Left cardiac atrium (tissue), 4 donors: ENCODE data around the gene PYGB. TPM values are rescaled to one million over a fixed set of nuclear protein-coding genes. Genes with fewer than 3 reads are reported as not detected.

Source experiments
- ATAC-seq, 2 donors: fragments of 200-7000 bp; cut with Tn5 transposase; one replicate each; pipeline ENCODE4 v1.9.1; 2020; ENCODE audit warnings: mild to moderate bottlenecking in 2 of 2, moderate library complexity in 2 of 2
- DNase-seq: peaks from one replicate; pipeline ENCODE4 v3.0.0-alpha.2; 2020
- intact Hi-C, 2 donors: fragments of 100-400 bp; cut with DNase I; formaldehyde crosslinking; loops; one replicate each; pipeline versions ENCODE4 v1.14.1 to v1.15.1; 2022 to 2023
- total RNA-seq, 2 donors: library from RNA; stranded (reverse); fragmentation: NEBNext Ultra II Directional; extraction: Animal tissue kit (Norgen Biotek cat#: 25700); gene quantifications; one replicate each; pipeline ENCODE4 v1.2.1, GENCODE V29; 2021
- donor health status: DM: no; HTN: yes; CAD: no.
- donor health status: DM: no; HTN: yes; CAD: no; lungs with severe emphysema.
- donor health status: DM: yes; HTN: yes; CAD: no.
- donor health status: Dilated cardiomyopathy.

The PYGB gene
- total RNA-seq, 2 donors from 2014 or later: 103 to 152 TPM

DNA sequence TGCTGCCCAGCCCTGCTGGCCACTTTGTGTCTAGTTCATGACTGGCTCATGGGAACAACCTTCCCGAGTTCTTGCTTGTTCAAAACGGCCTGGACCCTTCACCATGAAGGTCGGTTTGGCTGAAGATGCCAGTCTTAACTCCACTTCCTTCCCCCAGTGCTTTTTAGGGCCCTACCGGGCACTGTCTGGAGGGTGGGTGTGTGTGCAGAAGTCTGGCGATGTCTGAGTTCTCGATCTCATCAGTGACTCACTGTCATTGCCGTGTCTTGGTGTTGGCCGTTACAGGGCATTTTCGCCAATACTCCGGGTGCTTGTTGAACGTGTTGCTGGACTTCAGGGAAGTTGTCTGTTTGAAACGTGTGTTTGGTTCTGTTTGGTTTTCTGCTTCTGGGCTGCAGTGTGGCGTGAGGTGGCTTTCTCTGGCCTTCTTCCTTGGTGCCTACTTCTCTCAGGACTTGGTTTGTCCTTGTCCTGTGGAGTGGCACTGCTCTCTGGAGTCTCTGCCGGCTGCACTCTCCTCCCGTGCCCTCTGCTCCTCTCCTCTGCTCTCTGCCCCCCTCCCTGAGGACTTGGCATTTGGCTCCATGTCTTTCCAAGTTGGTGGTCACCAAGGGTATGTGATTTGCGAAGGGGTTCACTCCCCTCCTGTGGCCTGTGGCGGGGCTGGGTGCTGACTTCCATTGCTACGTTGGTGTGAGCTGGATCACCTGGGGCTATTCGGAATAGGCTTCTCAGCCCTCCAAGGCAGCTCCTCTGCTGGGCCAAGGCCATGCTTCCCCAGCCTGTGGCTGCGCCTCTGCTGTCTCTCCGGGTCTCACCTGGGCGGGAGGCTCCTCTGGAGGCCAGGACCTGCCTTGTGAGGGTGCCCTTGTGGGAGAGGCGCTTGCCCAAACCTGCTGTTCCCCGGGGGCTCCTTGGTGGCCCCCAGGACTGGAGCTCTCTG lies 38.2 kb downstream of the PYGB start:
- ATAC-seq: no peak
- intact Hi-C loops: no loop called here
- DNase-seq: peak; percentile 14

DNA sequence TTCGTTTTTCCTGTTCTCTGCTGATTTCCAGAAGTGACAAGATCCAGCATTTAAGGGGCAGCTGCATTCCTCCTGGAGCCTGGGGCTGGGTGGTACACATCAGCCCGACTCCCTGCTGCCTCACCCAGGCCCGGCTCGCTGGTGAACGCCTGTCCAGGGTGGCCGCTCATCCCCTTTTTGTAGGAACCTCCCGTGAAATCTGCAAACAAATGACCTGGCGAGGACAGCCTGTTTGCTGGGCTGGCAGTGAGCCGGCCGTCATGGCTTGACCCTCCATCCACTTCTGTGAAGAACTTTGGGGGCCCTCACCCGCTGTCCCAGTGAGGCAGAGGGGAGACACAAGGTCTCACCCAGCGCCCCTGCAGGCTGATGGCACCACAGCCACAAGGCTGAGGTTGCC lies 39.0 kb downstream of the PYGB start:
- intact Hi-C loops: no loop called here
- ATAC-seq (no peak), DNase-seq (peak; percentile 9)

DNA sequence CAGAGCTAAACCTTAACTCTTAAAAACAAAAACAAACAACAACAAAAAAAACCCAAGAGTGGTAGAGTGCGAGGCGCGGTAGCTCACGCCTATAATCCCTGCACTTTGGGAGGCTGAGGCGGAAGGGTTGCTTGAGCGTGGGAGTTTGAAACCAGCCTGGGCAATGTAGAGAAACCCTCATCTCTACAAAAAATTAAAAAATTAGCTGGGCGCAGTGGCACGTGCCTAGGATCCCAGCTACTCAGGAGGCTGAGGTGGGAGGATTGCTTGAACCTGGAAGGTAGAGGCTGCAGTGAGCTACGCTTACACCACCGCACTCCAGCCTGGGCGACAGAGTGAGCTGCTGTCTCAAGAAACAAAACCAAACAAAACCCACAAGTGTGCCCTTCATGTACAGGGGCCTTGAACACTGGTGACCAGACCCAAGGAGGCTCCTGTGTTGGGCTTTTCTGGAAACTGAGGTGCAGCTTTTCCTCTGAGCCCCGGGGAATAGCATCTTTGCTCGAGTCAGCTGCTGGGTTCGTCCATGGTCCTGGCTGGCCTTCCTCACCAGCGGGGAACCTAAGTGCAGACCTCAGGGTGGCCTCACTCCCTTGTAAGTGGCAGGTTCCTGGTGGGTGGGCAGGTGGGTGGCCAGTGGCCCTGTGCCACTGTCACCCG lies 39.9 kb downstream of the PYGB start:
- peak; percentile 17 for DNase-seq
- no peak for ATAC-seq
- intact Hi-C loops: no loop called here

DNA sequence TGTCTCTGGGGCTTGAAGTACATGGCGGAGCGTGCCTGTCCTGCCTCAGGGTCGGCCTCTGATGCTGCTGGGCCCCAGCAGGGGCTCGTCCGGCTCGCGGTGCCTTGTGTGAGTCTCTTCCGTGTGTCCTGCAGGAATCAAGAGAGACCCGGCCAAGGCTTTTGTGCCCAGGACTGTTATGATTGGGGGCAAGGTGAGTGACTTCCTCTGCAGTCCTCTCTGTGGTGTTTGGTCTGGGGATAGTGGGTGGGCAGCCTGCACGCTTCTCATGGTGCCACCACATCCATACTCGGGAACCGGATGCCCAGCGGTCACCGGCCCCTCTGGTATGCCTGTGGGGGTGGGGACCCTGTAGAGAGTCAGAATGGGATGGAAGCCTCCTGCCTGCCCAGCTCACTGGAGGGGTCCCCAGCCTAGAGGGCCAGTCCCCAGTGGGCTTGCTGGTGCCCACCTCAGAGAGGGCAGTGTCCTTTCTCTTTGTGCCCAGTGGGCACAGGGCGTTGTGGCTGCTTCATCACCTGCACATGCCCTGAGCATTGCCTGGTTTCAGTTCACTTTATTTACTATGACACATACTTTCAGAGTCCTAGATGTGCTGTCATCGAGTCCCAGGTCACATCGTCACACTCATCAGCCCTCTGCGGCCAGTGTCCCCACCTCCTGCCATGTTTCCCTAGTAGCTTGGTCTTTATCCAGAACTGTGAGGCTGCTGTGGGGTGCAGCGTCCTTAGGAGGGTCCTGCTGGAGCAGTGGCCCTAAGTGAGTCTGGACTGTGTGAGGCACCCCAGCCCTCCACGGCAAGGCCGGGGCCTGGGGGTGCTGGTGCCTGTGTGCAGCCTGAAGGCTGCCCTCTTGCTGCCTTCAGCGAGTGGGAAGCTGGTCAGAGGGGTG lies 40.7 kb downstream of the PYGB start:
- DNase-seq (peak; percentile 22), ATAC-seq (no peak)
- intact Hi-C loops: no loop called here

DNA sequence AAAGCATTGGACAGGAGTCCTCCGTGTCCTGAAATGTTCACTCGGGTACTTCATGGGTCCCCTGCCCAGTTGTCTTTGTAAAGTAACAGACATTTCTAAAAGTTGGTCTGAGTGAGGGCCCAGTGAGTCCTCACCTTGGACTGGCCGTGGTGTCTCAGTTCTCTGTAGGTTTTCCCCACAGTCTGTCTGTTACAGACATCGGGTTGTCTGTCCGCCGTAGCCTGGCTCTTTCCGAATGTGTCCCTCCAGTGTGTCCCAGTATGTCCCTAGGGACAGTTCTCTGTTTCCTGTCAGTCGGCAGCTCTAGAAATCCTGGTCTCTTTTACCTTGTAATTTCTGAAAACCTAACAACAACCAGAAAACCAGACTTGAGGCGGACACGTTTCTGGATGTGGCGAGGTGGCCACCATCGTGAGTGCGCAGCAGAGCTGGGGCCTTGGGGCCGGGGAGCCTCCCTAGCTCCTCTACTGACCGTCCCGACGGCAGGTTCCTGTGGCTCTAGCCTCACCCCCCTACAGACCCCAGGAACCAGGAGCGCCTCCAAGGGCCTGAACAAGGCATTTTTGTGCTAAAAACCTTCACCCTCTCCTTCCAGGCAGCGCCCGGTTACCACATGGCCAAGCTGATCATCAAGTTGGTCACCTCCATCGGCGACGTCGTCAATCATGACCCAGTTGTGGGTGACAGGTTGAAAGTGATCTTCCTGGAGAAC lies 42.2 kb downstream of the PYGB start:
- ATAC-seq (no peak), DNase-seq (peak; percentile 14)
- intact Hi-C loops: loop anchor here in 1 of 2 donors (5.0 kb wide), 1 partner anchor 33 kb away; no protein-coding TSS in a partner anchor

DNA sequence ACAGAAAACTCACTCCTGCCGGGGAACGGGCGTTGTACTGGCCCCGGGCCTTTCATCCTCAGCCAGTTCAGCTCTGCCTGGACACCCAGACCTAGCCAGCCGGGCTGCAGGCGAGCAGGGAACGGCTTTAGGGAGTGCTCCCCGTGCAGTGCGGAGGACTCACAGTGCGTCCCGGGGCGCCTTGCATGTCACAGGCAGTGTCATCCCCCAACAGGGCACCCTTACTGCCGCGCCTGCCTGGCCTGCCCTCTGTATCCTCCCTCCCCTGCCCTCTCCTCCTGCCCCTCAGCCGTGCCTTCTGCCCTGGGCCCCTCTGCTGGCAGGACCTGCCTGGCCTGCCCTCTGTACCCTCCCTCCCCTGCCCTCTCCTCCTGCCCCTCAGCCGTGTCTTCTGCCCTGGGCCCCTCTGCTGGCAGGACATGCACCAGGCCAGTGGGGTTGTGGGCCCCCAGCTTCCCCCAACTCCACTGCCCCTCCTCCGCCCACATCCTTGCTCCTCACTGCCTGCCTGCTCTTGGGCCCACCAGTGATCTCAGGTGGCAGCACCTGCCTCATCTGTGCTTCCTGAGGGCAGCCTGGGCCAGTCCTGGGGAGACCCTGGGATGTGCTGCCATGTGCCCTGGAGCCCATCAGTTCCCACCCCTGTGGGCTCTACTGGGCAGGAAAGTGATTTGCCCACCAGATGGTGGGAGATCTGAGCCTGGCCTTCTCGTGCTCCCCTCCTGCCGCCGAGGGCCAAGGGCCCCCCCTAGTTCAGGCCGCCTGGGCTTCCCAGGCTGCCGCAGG lies 43.0 kb downstream of the PYGB start:
- intact Hi-C loops: loop anchor here in 1 of 2 donors (5.0 kb wide), 1 partner anchor 34 kb away; no protein-coding TSS in a partner anchor
- DNase-seq (peak; percentile 18), ATAC-seq (no peak)

DNA sequence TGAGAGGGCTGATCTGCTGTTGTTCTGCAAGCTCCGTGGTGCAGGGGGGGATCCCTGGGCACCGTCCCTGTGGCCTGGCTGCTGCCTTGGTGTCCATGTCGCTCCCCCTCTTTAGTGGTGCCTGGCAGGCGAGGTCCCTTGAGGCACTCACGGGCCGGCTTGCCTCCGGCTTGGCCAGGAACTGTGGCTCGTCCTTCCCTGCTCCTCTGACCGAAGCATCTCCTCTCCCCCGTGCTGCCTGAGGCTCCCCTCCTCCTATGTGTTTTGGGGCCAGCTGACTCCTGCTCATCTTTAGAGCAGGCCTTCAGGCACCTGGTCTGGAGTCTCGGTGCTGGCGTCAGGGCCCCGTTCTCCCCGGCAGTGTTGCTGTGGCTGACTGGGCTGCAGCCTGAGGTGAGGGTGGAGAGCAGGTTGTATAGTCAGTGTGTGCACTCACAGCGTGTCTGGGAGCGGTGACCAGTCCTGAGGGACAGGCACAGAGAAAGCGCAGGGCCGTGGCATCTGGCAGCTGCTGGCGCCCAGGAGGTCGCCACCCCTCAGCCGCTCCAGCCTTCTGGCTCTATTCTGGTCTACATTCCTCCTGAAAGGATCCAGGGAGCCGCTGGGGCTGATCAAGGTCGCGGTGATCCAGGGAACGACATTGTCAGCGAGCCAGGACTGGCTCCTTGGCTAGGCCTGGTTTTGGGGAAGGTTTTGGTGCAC lies 43.7 kb downstream of the PYGB start:
- ATAC-seq (peak in 1 of 2 donors; percentile 3), DNase-seq (no peak)
- intact Hi-C loops: loop anchor here in 1 of 2 donors (5.0 kb wide), 1 partner anchor 34 kb away; no protein-coding TSS in a partner anchor

DNA sequence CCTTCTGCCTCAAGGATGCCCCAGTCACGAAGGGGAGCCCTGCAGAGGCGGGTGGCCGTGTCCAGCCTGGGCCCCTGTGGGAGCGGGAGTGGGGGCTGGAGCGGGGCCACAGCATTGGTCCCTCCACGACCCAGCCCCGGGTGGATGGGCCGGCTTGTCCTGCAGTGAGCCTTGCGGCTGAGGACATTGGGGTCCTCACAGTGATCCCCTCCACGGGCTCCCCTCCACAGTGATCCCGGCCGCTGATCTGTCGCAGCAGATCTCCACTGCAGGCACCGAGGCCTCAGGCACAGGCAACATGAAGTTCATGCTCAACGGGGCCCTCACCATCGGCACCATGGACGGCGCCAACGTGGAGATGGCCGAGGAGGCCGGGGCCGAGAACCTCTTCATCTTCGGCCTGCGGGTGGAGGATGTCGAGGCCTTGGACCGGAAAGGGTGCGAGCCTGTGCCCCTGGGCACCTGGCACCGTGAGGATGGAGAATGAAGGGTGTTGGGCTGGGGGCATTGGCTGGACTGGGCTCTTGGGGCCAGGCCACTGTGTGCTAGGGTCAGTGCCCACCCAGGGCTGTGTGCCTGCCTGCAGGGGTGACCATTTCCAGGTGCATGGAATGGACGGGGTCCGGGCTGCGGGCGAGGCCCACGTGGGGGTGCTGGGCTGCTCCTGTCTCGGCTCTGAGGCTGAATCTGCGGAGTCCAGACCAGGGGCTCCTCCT lies 44.4 kb downstream of the PYGB start:
- ATAC-seq (no peak), DNase-seq (no peak)
- intact Hi-C loops: loop anchor here in 1 of 2 donors (5.0 kb wide), 1 partner anchor 35 kb away; no protein-coding TSS in a partner anchor

DNA sequence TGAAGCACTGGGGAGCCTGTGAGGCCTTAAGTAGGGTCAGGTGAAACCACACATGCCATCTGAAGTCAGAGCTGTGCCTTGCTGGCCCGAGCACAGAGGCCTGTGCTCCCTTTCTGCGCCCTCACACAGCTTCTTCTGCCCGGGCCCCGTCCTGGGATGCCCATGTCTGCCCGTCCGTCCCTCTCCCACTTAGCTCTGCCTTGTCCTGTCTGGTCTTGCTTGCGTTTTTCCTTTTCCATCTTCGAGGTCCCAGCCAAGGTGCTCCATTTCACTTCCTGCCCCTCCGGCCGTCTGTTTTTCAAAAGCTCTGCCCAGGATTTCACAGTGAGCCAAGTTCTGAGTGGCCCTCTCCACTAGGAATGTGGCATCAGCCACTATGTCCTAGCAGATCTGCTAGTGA lies 45.6 kb downstream of the PYGB start:
- intact Hi-C loops: loop anchor here in 1 of 2 donors (5.0 kb wide), 1 partner anchor 36 kb away; no protein-coding TSS in a partner anchor
- no peak for ATAC-seq
- DNase-seq: no peak

DNA sequence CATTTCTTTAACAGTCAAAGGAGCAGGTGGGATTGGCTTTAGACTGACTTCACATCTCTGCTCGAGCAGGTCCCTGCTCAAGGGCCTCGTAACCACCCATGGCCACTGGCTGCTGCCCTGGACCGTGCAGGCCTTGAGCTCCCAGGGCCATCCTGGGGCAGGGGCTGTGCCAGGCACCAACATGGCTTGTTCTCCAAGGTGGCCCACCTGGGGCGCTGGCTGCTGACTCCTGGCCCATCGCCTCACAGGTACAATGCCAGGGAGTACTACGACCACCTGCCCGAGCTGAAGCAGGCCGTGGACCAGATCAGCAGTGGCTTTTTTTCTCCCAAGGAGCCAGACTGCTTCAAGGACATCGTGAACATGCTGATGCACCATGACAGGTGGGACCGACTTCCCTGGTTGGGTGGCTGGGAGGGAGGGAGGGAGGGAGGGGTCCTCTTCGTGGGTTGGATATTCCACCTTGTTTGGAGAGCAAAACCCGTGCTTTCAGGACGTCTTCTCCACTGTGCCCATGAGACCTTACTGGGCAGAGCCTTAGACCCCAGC lies 46.1 kb downstream of the PYGB start:
- DNase-seq (no peak), ATAC-seq (no peak)
- intact Hi-C loops: loop anchor here in 1 of 2 donors (5.0 kb wide), 1 partner anchor 37 kb away; no protein-coding TSS in a partner anchor

DNA sequence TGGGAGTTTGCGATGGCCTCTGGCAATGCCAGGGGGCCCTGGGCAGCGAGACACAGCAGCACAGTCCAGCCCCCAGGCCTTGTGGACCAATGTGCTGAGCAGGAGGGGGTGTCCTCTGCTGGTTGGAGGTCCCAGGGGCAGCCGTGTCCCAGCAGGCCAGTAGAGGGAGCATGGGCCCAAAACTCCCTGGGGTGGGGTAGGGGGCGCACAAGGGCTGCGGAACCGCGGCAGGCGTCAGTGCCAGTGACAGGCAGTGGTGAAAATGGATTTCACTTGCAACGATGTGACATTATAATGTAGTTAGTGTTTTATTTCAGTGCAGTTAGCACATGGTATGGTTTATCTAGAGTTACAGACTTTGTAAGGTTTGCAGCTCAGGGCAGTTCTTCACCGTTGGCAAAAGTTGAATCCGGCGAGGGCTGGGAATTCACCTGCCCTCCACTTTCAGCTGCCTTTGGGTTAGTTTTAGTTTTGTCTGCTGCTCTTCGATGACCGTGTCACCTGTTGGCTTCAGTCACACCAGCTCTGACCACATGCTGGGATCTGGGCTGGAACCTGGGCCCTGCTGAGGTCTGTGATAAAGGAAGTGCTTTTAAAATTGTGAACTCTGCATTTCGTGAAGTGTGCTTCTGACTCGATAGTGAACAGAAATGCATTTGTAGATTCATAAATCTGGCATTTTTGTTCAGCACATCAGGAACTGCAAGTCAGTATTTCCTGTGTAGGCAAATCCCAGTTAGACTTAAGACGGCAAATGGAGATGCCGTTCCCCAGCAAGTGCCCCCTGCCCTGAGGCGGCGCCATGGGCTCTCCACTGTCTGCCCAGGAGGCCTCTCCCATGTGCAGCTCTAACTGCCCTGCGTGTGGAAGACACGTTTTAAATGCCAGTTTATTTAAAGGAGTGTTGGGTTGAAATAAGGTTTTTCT lies 46.8 kb downstream of the PYGB start:
- peak; percentile 25 to 34 for ATAC-seq
- DNase-seq: peak; percentile 52
- intact Hi-C loops: loop anchor here in 1 of 2 donors (5.0 kb wide), 1 partner anchor 37 kb away; no protein-coding TSS in a partner anchor

DNA sequence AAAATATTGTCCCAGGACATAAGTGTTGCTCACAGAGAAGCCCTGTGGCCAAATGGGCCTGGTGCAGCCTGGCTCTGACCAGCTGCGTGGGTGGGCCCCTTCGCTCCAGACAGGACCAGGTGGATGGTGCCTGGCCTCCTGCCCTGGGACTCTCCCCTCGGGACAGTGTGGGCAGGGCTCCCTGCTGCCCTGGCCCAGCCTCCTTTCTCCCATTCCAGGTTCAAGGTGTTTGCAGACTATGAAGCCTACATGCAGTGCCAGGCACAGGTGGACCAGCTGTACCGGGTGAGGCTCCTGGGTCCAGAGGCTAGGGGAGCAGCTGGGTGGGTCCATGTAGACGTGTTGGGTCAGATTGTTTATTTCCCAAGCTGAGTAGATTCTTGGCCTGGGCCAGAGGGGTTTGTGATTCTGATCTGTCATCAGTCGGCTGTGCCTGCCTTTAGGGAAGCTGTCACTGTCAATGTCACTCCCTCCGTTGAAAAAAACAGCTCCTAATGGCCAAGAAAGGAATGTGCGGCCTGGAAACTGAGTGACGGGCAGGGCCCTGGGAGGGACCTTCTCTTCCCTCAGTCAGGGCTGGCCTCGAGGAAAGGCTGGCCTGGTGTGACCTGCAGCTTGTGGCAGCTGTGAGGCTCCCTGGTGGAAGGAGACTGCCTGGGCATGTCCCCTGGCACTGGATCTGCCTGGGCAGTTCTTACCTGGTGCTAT lies 47.7 kb downstream of the PYGB start:
- peak; percentile 56 to 67 for ATAC-seq
- intact Hi-C loops: no loop called here

DNA sequence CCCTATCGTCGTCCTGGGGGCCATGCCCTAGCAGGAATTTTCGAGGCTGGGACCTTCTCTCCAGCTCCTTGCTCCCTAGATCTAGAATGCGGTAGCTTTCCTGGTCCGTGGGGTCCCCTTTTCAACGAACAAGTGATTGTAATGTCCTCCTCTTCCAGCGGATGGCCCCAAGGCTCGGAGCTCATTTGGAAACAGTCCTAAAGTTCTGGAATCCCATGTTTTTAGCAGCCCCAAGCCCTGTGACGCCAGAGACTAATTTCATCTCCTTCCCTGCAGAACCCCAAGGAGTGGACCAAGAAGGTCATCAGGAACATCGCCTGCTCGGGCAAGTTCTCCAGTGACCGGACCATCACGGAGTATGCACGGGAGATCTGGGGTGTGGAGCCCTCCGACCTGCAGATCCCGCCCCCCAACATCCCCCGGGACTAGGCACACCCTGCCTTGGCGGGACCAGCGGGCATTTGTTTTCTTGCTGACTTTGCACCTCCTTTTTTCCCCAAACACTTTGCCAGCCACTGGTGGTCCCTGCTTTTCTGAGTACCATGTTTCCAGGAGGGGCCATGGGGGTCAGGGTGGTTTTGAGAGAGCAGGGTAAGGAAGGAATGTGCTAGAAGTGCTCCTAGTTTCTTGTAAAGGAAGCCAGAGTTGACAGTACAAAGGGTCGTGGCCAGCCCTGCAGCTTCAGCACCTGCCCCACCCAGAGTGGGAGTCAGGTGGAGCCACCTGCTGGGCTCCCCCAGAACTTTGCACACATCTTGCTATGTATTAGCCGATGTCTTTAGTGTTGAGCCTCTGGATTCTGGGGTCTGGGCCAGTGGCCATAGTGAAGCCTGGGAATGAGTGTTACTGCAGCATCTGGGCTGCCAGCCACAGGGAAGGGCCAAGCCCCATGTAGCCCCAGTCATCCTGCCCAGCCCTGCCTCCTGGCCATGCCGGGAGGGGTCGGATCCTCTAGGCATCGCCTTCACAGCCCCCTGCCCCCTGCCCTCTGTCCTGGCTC lies 48.5 kb downstream of the PYGB start:
- intact Hi-C loops: no loop called here
- ATAC-seq (no peak), DNase-seq (no peak)

More for the DNA sequence above, 47.7 kb downstream of the PYGB start:
- peak; percentile 64 for DNase-seq
